Motor neuron (in vitro differentiated cells): ENCODE measurements around the gene PMVK. TPM values are rescaled to one million over a fixed set of nuclear protein-coding genes. Genes with fewer than 3 reads are reported as not detected.
A peak's percentile ranks its signal among the peaks of the same experiment; 100 is the strongest.

Source experiments
- ATAC-seq, 8 experiments: fragments of 200-7000 bp; cut with Tn5 transposase; replicated peaks in 6 of 8; 2 replicates each; pipeline ENCODE4 v1.8.0; 2021; ENCODE audit warnings: mild to moderate bottlenecking in 8 of 8, moderate library complexity in 8 of 8
- H3K27ac ChIP-seq, 2 donors: fragments of 250-450 bp; sonication (Bioruptor Pico); 2 replicates each; pipeline ENCODE4 v1.9.0; 2021; ENCODE audit warnings: antibody characterized with exemption in 2 of 2, mild to moderate bottlenecking in 2 of 2, moderate library complexity in 1 of 2
- H3K4me1 ChIP-seq, 2 donors: fragments of 250-450 bp; sonication (Bioruptor Pico); replicated peaks in 1 of 2; 2 replicates each; pipeline ENCODE4 v1.6.1; 2021; ENCODE audit warnings: antibody characterized with exemption in 2 of 2, mild to moderate bottlenecking in 2 of 2, moderate library complexity in 1 of 2
- H3K4me3 ChIP-seq, 5 donors: fragments of 250-450 bp; sonication (Bioruptor Pico); 2 replicates each; pipeline ENCODE4 v1.9.0; 2021; ENCODE audit warnings: antibody characterized with exemption in 5 of 5, mild to moderate bottlenecking in 5 of 5, moderate library complexity in 4 of 5
- WGBS, 10 experiments: fragments of 450-650 bp; shearing (Covaris generic); methylation state at CpG; one replicate each; pipeline ENCODE4 v1.0.0; 2022; 5-methylcytosine and 5-hydroxymethylcytosine counted together
- in situ Hi-C, 9 experiments: fragments of 400-800 bp; cut with MboI; loops; one replicate each; pipeline ENCODE4 v1.15.0; 2021; ENCODE audit warnings: low sequenced_read_pairs in 9 of 9, low pct_unique_long_range_greater_than_20kb in 2 of 9; ENCODE audit not compliant: unreplicated experiment in 9 of 9
- total RNA-seq, 8 experiments: library from RNA; unstranded; fragments of 300-600 nt; gene quantifications; 2 replicates each; pipeline versions ENCODE4 v1.2.3 to v1.2.4, GENCODE V29; 2022

The PMVK gene
- total RNA-seq, 8 experiments from 2014 or later: 11.5 to 47.1 (median 24.6) TPM

- Histone ChIP-seq H3K27ac (no peak overlapping the region), H3K4me3 (peak overlapping the region in 2 of 5 donors; percentile 6 to 7), H3K4me1 (peaks cover 4 to 15% of the 10 kb centered on the region in 2 donors)
- in situ Hi-C loops: loop anchor here in 5 of 9 experiments (25.0 kb wide), 2 partner anchors 116 to 216 kb away; no protein-coding TSS in a partner anchor
- ATAC-seq: peak; percentile 89 to 100 (median 99)
- WGBS, 10 experiments: 0 to 33% (median 16%) methylated on average over 2 to 8 of the region's 20 CpGs; no CpG with 5 or more reads in 4 of the 10 experiments
These were observed 58.0 kb downstream of the PMVK start for GRCh38 chr1:154878371-154879037.

GRCh38 chr1:154877370-154877974 is 59.0 kb downstream of the PMVK start:
- 40 to 93% (median 75%) methylated on average over 1 to 12 of the region's 17 CpGs; no CpG with 5 or more reads in 1 of the 10 experiments for WGBS, 10 experiments
- Histone ChIP-seq H3K4me3 (no peak overlapping the region), H3K4me1 (peaks cover 4 to 15% of the 10 kb centered on the region in 2 donors), H3K27ac (no peak overlapping the region)
- no peak for ATAC-seq
- in situ Hi-C loops: loop anchor here in 5 of 9 experiments (25.0 kb wide), 2 partner anchors 115 to 215 kb away; no protein-coding TSS in a partner anchor

- in situ Hi-C loops: loop anchor here in 5 of 9 experiments (25.0 kb wide), 2 partner anchors 115 to 215 kb away; no protein-coding TSS in a partner anchor
- Histone ChIP-seq H3K27ac (no peak overlapping the region), H3K4me3 (no peak overlapping the region), H3K4me1 (peaks cover 4 to 15% of the 10 kb centered on the region in 2 donors)
- no peak for ATAC-seq
- WGBS, 10 experiments: 50 to 85% (median 78%) methylated on average over 1 to 3 of the region's 3 CpGs; no CpG with 5 or more reads in 4 of the 10 experiments
These were observed 59.6 kb downstream of the PMVK start for GRCh38 chr1:154876842-154877369.

Other genes with a start within 250 kb of the PMVK start
- gene KCNN3, start 66.4 kb downstream of the PMVK start, total RNA-seq: 10 to 100 TPM in 1 of 8 experiments, 1 to 10 TPM in 4, under 1 TPM in 3; 0.50 to 16.1 (median 1.5) TPM
- 100 to 1,000 TPM in 2 of 8 experiments, 10 to 100 TPM in 6; 12.4 to 156 (median 30.8) TPM for gene PBXIP1, start 19.4 kb upstream of the PMVK start, total RNA-seq
- 10 to 100 TPM; 14.4 to 49.9 (median 26.5) TPM for gene PYGO2, start 25.1 kb upstream of the PMVK start, total RNA-seq
- 100 to 1,000 TPM in 2 of 8 experiments, 10 to 100 TPM in 6; 24.8 to 184 (median 53.5) TPM for gene SHC1, start 34.0 kb upstream of the PMVK start, total RNA-seq
- gene CKS1B, start 38.0 kb upstream of the PMVK start, total RNA-seq: 100 to 1,000 TPM in 1 of 8 experiments, 10 to 100 TPM in 7; 21.6 to 257 (median 42.5) TPM
- gene FLAD1, start 46.6 kb upstream of the PMVK start, total RNA-seq: 10 to 100 TPM; 34.1 to 76.9 (median 49.2) TPM
- 1 to 10 TPM in 4 of 8 experiments, under 1 TPM in 3, not detected in 1; 0.38 to 3.4 (median 1.3) TPM for gene LENEP, start 56.9 kb upstream of the PMVK start, total RNA-seq
- 10 to 100 TPM in 3 of 8 experiments, 1 to 10 TPM in 5; 3.1 to 26.9 (median 8.6) TPM for gene ZBTB7B, start 66.1 kb upstream of the PMVK start, total RNA-seq
- gene DCST2, start 97.1 kb upstream of the PMVK start, total RNA-seq: 1 to 10 TPM in 2 of 8 experiments, under 1 TPM in 5, not detected in 1; 0.22 to 2.8 (median 0.78) TPM
- gene DCST1, start 97.1 kb upstream of the PMVK start, total RNA-seq: under 1 TPM in 2 of 8 experiments, not detected in 6; 0.16 to 1.00 TPM
- gene ADAM15, start 114.6 kb upstream of the PMVK start, total RNA-seq: 10 to 100 TPM; 15.7 to 76.9 (median 28.1) TPM
- 10 to 100 TPM in 2 of 8 experiments, 1 to 10 TPM in 6; 5.4 to 10.9 (median 7.7) TPM for gene EFNA4, start 127.0 kb upstream of the PMVK start, total RNA-seq
- 10 to 100 TPM in 5 of 8 experiments, 1 to 10 TPM in 2, under 1 TPM in 1; 0.71 to 53.7 (median 27.8) TPM for gene EFNA3, start 142.1 kb upstream of the PMVK start, total RNA-seq
- gene EFNA1, start 191.2 kb upstream of the PMVK start, total RNA-seq: 10 to 100 TPM in 2 of 8 experiments, 1 to 10 TPM in 5, under 1 TPM in 1; 0.92 to 61.0 (median 1.6) TPM
- 10 to 100 TPM; 11.7 to 54.8 (median 18.9) TPM for gene SLC50A1, start 199.1 kb upstream of the PMVK start, total RNA-seq
- gene DPM3, start 203.8 kb upstream of the PMVK start, total RNA-seq: 100 to 1,000 TPM in 4 of 8 experiments, 10 to 100 TPM in 4; 54.1 to 173 (median 119) TPM
- gene KRTCAP2, start 236.6 kb upstream of the PMVK start, total RNA-seq: 100 to 1,000 TPM; 166 to 272 (median 202) TPM
- 10 to 100 TPM in 4 of 8 experiments, 1 to 10 TPM in 2, under 1 TPM in 2; 0.20 to 20.2 (median 11.4) TPM for gene TRIM46, start 237.1 kb upstream of the PMVK start, total RNA-seq